Spleen (tissue), 7 donors: ENCODE measurements around the gene VPS37D.

Experiments
- POLR2A ChIP-seq, 3 donors: fragments of 450-650 bp; IDR thresholded peaks; one replicate each; pipeline ENCODE4 v1.5.1; 2017; ENCODE audit warnings: antibody characterized with exemption in 3 of 3, mild to moderate bottlenecking in 1 of 3
- POLR2AphosphoS5 ChIP-seq, 3 donors: sonication (generic); formaldehyde crosslinking; IDR thresholded peaks; one replicate each; pipeline ENCODE4 v1.5.1; 2017; ENCODE audit warnings: antibody characterized with exemption in 3 of 3
- TF ChIP-seq, protein P1 (sequence below), 11 experiments: fragments of 200-600 bp in 7 of 11; fragments of 450-650 bp in 4 of 11; sonication (generic) in 4 of 11; IDR thresholded peaks in 8 of 11; conservative IDR thresholded peaks in 3 of 11; 1 replicate in 7 of 11; 2 replicates in 4 of 11; pipeline versions ENCODE4 v1.4.0 to v1.8.0; 2016 to 2021; ENCODE audit warnings: antibody characterized with exemption in 11 of 11, inconsistent platforms in 4 of 11, mild to moderate bottlenecking in 1 of 11
- donor health status: DM: no; HTN: no; CAD: no; lungs with moderate emphysema.
- donor health status: DM: no; HTN: no; CAD: no.
- donor health status: DM: no; HTN: no; CAD: no.

- TF ChIP-seq, protein P1, sequence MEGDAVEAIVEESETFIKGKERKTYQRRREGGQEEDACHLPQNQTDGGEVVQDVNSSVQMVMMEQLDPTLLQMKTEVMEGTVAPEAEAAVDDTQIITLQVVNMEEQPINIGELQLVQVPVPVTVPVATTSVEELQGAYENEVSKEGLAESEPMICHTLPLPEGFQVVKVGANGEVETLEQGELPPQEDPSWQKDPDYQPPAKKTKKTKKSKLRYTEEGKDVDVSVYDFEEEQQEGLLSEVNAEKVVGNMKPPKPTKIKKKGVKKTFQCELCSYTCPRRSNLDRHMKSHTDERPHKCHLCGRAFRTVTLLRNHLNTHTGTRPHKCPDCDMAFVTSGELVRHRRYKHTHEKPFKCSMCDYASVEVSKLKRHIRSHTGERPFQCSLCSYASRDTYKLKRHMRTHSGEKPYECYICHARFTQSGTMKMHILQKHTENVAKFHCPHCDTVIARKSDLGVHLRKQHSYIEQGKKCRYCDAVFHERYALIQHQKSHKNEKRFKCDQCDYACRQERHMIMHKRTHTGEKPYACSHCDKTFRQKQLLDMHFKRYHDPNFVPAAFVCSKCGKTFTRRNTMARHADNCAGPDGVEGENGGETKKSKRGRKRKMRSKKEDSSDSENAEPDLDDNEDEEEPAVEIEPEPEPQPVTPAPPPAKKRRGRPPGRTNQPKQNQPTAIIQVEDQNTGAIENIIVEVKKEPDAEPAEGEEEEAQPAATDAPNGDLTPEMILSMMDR (IDR thresholded peaks at IDR 0.05 in 8 of 11, conservative IDR thresholded peaks at IDR 0.05 in 3 of 11), result no peak
- no peak for TF ChIP-seq POLR2A (IDR thresholded peaks at IDR 0.05)
- TF ChIP-seq POLR2AphosphoS5 (IDR thresholded peaks at IDR 0.05), result peak in 1 of 3 donors; percentile 11
These were observed 30.8 kb downstream of the VPS37D start for GRCh38 chr7:73698410-73698809.
